Adrenal gland (tissue), 12 donors: ENCODE measurements around the gene FGGY. TPM values are rescaled to one million over a fixed set of nuclear protein-coding genes. Genes with fewer than 3 reads are reported as not detected.

Experiments
- DNase-seq, 7 donors: peaks; one replicate each; pipeline ENCODE4 v3.0.0-alpha.2; 2019 to 2020
- H3K27ac ChIP-seq, 5 donors: fragments of 200-600 bp; sonication (generic) in 4 of 5; 1 replicate in 3 of 5; 2 replicates in 2 of 5; pipeline versions ENCODE4 v1.5.1 to v1.8.0; 2016 to 2020; ENCODE audit warnings: mild to moderate bottlenecking in 1 of 5
- H3K27me3 ChIP-seq: fragments of 200-600 bp; 2 replicates; pipeline ENCODE4 v1.8.0; 2021
- H3K36me3 ChIP-seq, 2 donors: fragments of 200-600 bp; replicated peaks in 1 of 2; 1 replicate in 1 of 2; 2 replicates in 1 of 2; pipeline versions ENCODE4 v1.5.1 to v1.8.0; 2018 to 2022
- H3K4me1 ChIP-seq, 2 donors: fragments of 200-600 bp; replicated peaks in 1 of 2; 1 replicate in 1 of 2; 2 replicates in 1 of 2; pipeline versions ENCODE4 v1.5.1 to v1.8.0; 2018 to 2021
- H3K4me3 ChIP-seq, 4 donors: fragments of 200-600 bp; sonication (generic) in 3 of 4; one replicate each; pipeline ENCODE4 v1.5.1; 2016 to 2018
- H3K9me3 ChIP-seq, 3 donors: fragments of 200-600 bp; sonication (generic) in 1 of 3; replicated peaks in 1 of 3; 1 replicate in 2 of 3; 2 replicates in 1 of 3; pipeline versions ENCODE4 v1.5.1 to v1.8.0; 2016 to 2021
- POLR2A ChIP-seq, 2 donors: fragments of 450-650 bp; IDR thresholded peaks; one replicate each; pipeline ENCODE4 v1.6.1; 2017; ENCODE audit warnings: antibody characterized with exemption in 2 of 2, mild to moderate bottlenecking in 2 of 2, moderate library complexity in 1 of 2
- WGBS, 4 donors: extraction: QIAGEN DNeasy Blood & Tissue Kit in 2 of 4; methylation state at CpG; one replicate each; pipeline versions ENCODE4 v1.1.5 to v1.1.7; 2013 to 2017; 5-methylcytosine and 5-hydroxymethylcytosine counted together
- intact Hi-C, 2 donors: fragments of 100-400 bp; cut with DNase I; formaldehyde crosslinking; loops; one replicate each; pipeline versions ENCODE4 v1.14.1 to v1.15.0; 2022 to 2023
- polyA plus RNA-seq, 3 donors: library from polyadenylated mRNA; stranded (reverse); fragments of 200-250 nt in 2 of 3; fragments of 350-450 nt in 1 of 3; fragmentation: Illumina TruSeq in 1 of 3; extraction: RNeasy Lipid Tissue Mini Kit (QIAGEN cat#74804) in 1 of 3; gene quantifications; one replicate each; pipeline ENCODE4 v1.2.3, GENCODE V29; 2013 to 2014
- total RNA-seq, 9 donors: library from RNA; depleted of rRNA in 4 of 9; stranded (reverse); fragments of >200 nt in 4 of 9; fragments of 120-200 nt in 1 of 9; fragmentation: NEBNext Ultra II Directional in 1 of 9; extraction: Animal tissue kit (Norgen Biotek cat#: 25700) in 1 of 9; gene quantifications; one replicate each; pipeline versions ENCODE4 v1.1.0 to v1.2.4, GENCODE V29; 2013 to 2023
- TF ChIP-seq, protein P1 (sequence below), 6 experiments: fragments of 450-650 bp in 4 of 6; fragments of 200-600 bp in 2 of 6; sonication (generic) in 1 of 6; IDR thresholded peaks; 1 replicate in 5 of 6; 2 replicates in 1 of 6; pipeline versions ENCODE4 v1.5.1 to v1.8.0; 2016 to 2021; ENCODE audit warnings: antibody characterized with exemption in 6 of 6, mild to moderate bottlenecking in 2 of 6, moderate library complexity in 1 of 6
- donor health status: healthy with polysubstance abuse.
- donor health status: Bipolar disorder and iron deficiency.
- donor health status: DM: yes; HTN: yes; CAD: no.
- donor health status: DM: no; HTN: no; CAD: no.
- donor health status: DM: no; HTN: no; CAD: no.
- donor health status: DM: yes; HTN: yes; CAD: no.

Gene FGGY
- total and polyA plus RNA-seq, 12 donors, result 7.4 to 75.5 (median 35.0) TPM

DNA sequence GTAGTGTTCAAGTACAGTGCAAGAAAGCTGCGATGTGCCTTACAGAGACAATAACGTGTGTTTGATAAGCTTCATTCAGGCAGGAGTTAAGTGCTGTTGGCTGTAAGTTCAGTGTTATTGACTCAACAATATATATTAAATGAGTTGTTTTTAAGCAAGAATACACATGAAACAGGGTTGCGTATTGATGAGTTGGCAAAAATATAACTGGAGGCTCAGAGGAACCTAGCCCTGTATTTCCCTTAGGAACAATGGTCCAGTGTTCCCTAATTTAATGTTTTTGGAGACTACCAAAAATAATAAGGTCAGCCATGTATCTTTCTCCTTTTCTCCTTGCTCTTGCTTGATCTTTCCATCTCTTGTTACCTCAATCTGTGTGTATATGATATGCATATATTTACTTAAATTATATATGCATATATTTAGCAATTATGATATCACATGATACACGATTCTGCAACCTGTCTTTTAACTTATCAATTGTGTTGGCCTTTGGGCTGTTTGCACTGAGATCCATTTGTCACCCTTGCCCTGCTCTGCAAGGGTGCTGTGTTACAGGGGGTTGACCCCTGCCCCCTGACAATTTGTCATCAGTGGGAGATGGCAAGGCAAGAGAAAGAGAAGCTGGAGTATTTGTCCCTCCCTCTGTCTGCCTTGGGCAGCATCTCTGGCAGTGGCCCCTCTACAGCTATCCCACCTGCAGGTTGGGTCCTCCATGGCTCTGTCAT is 109.7 kb downstream of the FGGY start:
- intact Hi-C loops, result no loop called here
- no peaks in the 10 kb centered on the region for H3K4me1 ChIP-seq
- H3K4me3 ChIP-seq, result no peak overlapping the region
- 96 to 100% (median 99%) methylated on average over 4 of the region's 4 CpGs for WGBS, 4 donors
- TF ChIP-seq, protein P1, sequence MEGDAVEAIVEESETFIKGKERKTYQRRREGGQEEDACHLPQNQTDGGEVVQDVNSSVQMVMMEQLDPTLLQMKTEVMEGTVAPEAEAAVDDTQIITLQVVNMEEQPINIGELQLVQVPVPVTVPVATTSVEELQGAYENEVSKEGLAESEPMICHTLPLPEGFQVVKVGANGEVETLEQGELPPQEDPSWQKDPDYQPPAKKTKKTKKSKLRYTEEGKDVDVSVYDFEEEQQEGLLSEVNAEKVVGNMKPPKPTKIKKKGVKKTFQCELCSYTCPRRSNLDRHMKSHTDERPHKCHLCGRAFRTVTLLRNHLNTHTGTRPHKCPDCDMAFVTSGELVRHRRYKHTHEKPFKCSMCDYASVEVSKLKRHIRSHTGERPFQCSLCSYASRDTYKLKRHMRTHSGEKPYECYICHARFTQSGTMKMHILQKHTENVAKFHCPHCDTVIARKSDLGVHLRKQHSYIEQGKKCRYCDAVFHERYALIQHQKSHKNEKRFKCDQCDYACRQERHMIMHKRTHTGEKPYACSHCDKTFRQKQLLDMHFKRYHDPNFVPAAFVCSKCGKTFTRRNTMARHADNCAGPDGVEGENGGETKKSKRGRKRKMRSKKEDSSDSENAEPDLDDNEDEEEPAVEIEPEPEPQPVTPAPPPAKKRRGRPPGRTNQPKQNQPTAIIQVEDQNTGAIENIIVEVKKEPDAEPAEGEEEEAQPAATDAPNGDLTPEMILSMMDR (IDR thresholded peaks at IDR 0.05), result no peak
- TF ChIP-seq POLR2A (IDR thresholded peaks at IDR 0.05), result no peak
- H3K27ac ChIP-seq, result no peak overlapping the region
- H3K36me3 ChIP-seq, result no peaks in the 10 kb centered on the region
- no peak for DNase-seq
- H3K9me3 ChIP-seq, result no peaks in the 10 kb centered on the region
- H3K27me3 ChIP-seq, result no peaks in the 10 kb centered on the region

DNA sequence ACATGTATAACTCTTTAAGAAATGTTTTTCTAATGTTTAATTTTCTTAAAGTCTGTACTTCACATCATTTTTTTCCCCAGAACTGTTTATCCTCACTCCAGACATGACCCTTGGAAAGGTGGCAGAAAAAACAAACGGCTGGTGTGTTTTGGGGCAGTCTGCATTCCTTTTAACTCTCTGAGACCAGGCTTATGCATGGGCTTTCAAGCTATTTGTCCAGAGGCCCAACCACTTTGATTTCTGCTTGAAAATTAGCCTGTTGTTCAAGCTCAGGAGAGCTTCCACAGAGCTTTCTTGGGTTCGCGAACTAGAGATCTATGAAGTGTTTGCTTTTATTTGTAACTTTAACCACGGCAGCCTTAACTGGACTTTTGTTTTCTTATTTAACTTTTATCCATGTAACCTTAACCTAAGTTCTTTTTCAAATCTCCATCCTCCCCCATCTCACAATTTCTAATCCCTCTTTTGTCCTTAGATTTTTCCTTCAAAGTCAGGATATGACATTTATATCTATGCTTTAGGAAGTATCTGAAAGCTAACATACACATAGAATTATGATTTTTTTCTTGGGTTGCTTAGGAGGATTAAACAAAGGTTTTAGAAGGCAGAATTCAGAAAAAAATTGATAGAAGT is 111.8 kb downstream of the FGGY start:
- 74 to 79% (median 77%) methylated on average over 4 of the region's 4 CpGs for WGBS, 4 donors
- H3K4me3 ChIP-seq, result no peak overlapping the region
- H3K27me3 ChIP-seq, result no peaks in the 10 kb centered on the region
- DNase-seq, result no peak
- intact Hi-C loops, result no loop called here
- no peaks in the 10 kb centered on the region for H3K36me3 ChIP-seq
- H3K9me3 ChIP-seq, result no peaks in the 10 kb centered on the region
- H3K4me1 ChIP-seq, result peaks cover 7 to 10% of the 10 kb centered on the region in 2 donors
- TF ChIP-seq, protein P1 (IDR thresholded peaks at IDR 0.05), result no peak
- TF ChIP-seq POLR2A (IDR thresholded peaks at IDR 0.05), result no peak
- H3K27ac ChIP-seq, result no peak overlapping the region

DNA sequence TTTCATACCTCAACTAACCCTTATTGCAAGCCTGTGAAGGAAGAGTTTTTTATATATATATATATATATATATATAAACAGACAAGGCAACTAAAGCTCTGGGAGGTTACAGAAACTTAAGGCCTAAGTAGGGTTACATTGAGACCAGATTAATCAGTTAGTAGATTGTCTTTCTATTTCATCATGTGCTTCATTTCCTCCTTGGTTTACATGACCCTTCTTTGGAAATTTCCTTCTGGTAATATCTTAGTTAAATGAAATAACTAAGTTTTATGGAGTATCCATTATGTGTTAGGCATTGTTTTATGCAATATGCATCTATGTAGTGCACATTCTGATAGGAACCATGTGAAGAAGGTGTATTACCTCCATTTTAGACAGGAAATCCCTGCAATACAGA is 112.7 kb downstream of the FGGY start:
- Histone ChIP-seq H3K27me3 (no peaks in the 10 kb centered on the region), H3K4me3 (no peak overlapping the region), H3K36me3 (no peaks in the 10 kb centered on the region), H3K9me3 (no peaks in the 10 kb centered on the region), H3K4me1 (peaks cover 7 to 10% of the 10 kb centered on the region in 2 donors), H3K27ac (no peak overlapping the region)
- intact Hi-C loops, result no loop called here
- no peak for TF ChIP-seq POLR2A (IDR thresholded peaks at IDR 0.05)
- TF ChIP-seq, protein P1 (IDR thresholded peaks at IDR 0.05), result no peak
- DNase-seq, result no peak

DNA sequence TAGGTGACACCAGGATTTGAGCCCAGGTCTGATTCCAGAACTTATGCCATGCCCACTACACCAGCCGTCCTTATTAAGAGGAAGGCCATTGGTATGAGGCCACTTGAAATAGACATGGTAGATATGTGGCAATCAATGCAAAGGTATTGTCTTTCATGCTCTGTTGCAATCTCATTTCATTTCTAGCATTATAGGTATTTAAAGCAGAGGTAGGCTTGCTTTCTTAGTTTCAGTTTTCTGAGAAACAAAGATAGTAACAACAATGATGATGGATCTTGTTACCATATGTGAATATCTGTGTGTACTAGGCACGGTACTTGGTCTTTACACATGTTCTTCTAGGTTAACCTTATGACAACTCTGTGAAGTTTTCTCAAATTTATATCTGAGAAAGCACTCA is 113.1 kb downstream of the FGGY start:
- WGBS, 4 donors, result 96 to 98% (median 97%) methylated on average over 2 of the region's 2 CpGs
- H3K36me3 ChIP-seq, result no peaks in the 10 kb centered on the region
- H3K4me3 ChIP-seq, result no peak overlapping the region
- intact Hi-C loops, result no loop called here
- no peak overlapping the region for H3K27ac ChIP-seq
- H3K27me3 ChIP-seq, result no peaks in the 10 kb centered on the region
- no peak for DNase-seq
- peaks cover 7 to 13% of the 10 kb centered on the region in 2 donors for H3K4me1 ChIP-seq
- TF ChIP-seq, protein P1 (IDR thresholded peaks at IDR 0.05), result no peak
- no peak for TF ChIP-seq POLR2A (IDR thresholded peaks at IDR 0.05)
- no peaks in the 10 kb centered on the region for H3K9me3 ChIP-seq
